Peyer's patch (tissue), 4 donors: ENCODE results near the gene IGSF5.

Experiments
- POLR2A ChIP-seq, 2 donors: fragments of 450-650 bp; IDR thresholded peaks; one replicate each; pipeline ENCODE4 v1.5.1; 2017; ENCODE audit warnings: antibody characterized with exemption in 2 of 2, mild to moderate bottlenecking in 2 of 2, moderate library complexity in 2 of 2
- TF ChIP-seq, protein P1 (sequence below), 6 experiments: fragments of 450-650 bp in 4 of 6; fragments of 200-600 bp in 2 of 6; sonication (generic) in 1 of 6; IDR thresholded peaks; one replicate each; pipeline ENCODE4 v1.5.1; 2017 to 2019; ENCODE audit warnings: antibody characterized with exemption in 6 of 6, mild to moderate bottlenecking in 3 of 6, moderate library complexity in 1 of 6

DNA sequence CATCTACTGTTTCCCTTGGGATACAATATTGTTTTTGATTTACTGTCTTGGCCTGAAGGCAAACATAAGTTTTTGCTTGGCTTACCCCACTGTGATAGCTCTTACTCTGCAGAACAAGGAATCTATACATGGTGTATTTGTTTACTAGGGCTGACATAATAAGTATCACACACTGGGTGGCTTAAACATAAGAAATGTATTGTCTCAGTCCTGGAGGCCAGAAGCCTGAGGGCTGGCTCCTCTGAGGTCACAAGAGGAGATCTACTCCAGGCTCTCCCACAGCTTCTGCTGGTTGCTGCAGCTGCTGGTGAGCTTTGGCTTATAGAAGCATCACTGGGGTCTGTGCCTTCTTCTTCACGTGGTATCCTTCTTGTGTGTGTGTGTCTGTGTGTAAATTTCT, 30.7 kb upstream of the IGSF5 start:
- TF ChIP-seq, protein P1, sequence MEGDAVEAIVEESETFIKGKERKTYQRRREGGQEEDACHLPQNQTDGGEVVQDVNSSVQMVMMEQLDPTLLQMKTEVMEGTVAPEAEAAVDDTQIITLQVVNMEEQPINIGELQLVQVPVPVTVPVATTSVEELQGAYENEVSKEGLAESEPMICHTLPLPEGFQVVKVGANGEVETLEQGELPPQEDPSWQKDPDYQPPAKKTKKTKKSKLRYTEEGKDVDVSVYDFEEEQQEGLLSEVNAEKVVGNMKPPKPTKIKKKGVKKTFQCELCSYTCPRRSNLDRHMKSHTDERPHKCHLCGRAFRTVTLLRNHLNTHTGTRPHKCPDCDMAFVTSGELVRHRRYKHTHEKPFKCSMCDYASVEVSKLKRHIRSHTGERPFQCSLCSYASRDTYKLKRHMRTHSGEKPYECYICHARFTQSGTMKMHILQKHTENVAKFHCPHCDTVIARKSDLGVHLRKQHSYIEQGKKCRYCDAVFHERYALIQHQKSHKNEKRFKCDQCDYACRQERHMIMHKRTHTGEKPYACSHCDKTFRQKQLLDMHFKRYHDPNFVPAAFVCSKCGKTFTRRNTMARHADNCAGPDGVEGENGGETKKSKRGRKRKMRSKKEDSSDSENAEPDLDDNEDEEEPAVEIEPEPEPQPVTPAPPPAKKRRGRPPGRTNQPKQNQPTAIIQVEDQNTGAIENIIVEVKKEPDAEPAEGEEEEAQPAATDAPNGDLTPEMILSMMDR (IDR thresholded peaks at IDR 0.05), result no peak
- no peak for TF ChIP-seq POLR2A (IDR thresholded peaks at IDR 0.05)
